Measurements from ENCODE around the gene MACF1.

MACF1 gene

DNA sequence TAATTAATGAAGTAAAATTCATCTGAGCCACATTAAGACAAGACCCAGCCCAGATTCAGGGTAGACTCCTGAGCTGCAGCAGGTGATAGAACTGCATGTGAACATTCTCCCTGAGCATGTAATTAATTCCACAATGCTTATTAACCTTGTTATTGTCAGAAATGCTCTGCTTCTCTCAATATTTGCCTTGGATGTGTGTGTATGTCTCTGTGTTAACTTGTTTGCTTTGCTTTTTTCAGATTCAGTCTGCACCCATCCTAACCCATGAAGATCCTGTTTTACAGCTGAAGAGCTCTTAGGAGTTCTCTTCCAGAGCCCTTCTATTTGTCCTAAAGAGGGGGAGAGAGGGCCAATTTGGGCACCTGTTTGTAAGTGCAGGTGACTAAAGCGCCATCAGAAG, 143.8 kb downstream of the MACF1 start:
- Histone ChIP-seq H3K27ac (no peak overlapping the region), H3K36me3 (replicated peaks) (peaks cover 79% of the 10 kb centered on the region)
- in situ Hi-C loops (cut with HindIII; ENCODE audit: low pct_ligation_motif_present, low sequenced_read_pairs), result no loop called here

DNA sequence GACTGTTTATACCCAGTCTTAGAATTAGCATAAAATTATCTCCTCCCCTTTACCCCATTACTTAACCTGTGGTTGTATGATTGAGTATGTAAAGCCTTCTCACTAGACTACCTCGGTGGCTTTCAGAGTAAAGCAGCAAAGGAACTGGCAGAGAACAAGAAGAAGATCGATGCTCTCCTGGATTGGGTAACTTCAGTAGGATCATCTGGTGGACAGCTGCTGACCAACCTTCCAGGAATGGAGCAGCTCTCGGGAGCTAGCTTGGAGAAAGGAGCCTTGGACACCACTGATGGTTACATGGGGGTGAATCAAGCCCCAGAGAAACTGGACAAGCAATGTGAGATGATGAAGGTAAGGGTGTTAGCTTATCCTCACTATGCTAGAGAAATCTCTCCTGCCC, 148.4 kb downstream of the MACF1 start:
- peaks cover 89% of the 10 kb centered on the region for H3K36me3 ChIP-seq (replicated peaks)

More for the DNA sequence above, 143.8 kb downstream of the MACF1 start:
- TF ChIP-seq, protein P1, sequence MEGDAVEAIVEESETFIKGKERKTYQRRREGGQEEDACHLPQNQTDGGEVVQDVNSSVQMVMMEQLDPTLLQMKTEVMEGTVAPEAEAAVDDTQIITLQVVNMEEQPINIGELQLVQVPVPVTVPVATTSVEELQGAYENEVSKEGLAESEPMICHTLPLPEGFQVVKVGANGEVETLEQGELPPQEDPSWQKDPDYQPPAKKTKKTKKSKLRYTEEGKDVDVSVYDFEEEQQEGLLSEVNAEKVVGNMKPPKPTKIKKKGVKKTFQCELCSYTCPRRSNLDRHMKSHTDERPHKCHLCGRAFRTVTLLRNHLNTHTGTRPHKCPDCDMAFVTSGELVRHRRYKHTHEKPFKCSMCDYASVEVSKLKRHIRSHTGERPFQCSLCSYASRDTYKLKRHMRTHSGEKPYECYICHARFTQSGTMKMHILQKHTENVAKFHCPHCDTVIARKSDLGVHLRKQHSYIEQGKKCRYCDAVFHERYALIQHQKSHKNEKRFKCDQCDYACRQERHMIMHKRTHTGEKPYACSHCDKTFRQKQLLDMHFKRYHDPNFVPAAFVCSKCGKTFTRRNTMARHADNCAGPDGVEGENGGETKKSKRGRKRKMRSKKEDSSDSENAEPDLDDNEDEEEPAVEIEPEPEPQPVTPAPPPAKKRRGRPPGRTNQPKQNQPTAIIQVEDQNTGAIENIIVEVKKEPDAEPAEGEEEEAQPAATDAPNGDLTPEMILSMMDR (IDR thresholded peaks at IDR 0.05; ENCODE audit: low read depth, low read length, missing control alignments), result no peak
- H3K4me3 ChIP-seq (ENCODE audit: low read depth, low read length), result no peak overlapping the region
- H3K27me3 ChIP-seq (replicated peaks), result no peaks in the 10 kb centered on the region
- DNase-seq, result no peak

DNA sequence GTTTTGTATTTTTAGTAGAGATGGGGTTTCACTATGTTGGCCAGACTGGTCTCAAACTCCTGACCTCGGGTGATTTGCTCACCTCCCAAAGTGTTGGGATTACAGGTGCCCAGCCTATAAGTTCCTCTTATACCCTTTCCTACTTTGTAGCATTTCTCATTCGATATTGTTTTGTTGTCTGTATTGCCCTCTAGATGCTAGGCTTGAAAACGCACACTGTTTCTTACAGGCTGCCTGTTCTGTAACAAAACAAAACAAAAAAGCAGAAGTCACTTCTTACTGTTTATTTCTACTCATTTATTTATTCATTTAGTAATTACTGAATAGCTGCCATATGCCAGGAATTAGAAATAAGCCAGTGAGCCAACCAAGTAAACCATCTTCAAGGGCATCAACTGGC, 150.1 kb downstream of the MACF1 start:
- Histone ChIP-seq H3K27ac (no peak overlapping the region), H3K36me3 (replicated peaks) (peaks cover 89% of the 10 kb centered on the region), H3K27me3 (replicated peaks) (no peaks in the 10 kb centered on the region), H3K4me3 (ENCODE audit: low read depth, low read length) (no peak overlapping the region)
- DNase-seq, result no peak
- in situ Hi-C loops (cut with HindIII; ENCODE audit: low pct_ligation_motif_present, low sequenced_read_pairs), result no loop called here
- TF ChIP-seq, protein P1 (IDR thresholded peaks at IDR 0.05; ENCODE audit: low read depth, low read length, missing control alignments), result no peak

More for the DNA sequence above, 148.4 kb downstream of the MACF1 start:
- in situ Hi-C loops (cut with HindIII; ENCODE audit: low pct_ligation_motif_present, low sequenced_read_pairs), result no loop called here
- Histone ChIP-seq H3K4me3 (ENCODE audit: low read depth, low read length) (no peak overlapping the region), H3K27me3 (replicated peaks) (no peaks in the 10 kb centered on the region), H3K27ac (no peak overlapping the region)
- no peak for DNase-seq
- TF ChIP-seq, protein P1 (IDR thresholded peaks at IDR 0.05; ENCODE audit: low read depth, low read length, missing control alignments), result no peak

DNA sequence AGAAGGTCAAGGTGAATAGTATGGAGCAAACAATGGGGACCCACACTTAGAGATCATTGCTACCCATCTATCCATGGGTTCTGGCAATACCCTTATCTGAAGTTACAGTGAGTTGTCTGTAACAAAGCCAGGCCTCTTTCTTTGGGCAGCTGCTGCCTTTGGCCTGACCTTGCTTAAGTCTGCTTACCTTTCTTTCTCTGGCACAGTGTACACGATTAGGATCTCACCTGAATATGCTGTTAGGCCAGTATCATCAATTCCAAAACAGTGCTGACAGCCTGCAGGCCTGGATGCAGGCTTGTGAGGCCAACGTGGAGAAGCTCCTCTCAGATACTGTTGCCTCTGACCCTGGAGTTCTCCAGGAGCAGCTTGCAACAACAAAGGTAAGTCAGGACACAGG, 154.0 kb downstream of the MACF1 start:
- Histone ChIP-seq H3K27me3 (replicated peaks) (no peaks in the 10 kb centered on the region), H3K27ac (no peak overlapping the region), H3K4me3 (ENCODE audit: low read depth, low read length) (no peak overlapping the region), H3K36me3 (replicated peaks) (peaks cover 83% of the 10 kb centered on the region)
- no peak for DNase-seq
- TF ChIP-seq, protein P1 (IDR thresholded peaks at IDR 0.05; ENCODE audit: low read depth, low read length, missing control alignments), result no peak
- in situ Hi-C loops (cut with HindIII; ENCODE audit: low pct_ligation_motif_present, low sequenced_read_pairs), result no loop called here

DNA sequence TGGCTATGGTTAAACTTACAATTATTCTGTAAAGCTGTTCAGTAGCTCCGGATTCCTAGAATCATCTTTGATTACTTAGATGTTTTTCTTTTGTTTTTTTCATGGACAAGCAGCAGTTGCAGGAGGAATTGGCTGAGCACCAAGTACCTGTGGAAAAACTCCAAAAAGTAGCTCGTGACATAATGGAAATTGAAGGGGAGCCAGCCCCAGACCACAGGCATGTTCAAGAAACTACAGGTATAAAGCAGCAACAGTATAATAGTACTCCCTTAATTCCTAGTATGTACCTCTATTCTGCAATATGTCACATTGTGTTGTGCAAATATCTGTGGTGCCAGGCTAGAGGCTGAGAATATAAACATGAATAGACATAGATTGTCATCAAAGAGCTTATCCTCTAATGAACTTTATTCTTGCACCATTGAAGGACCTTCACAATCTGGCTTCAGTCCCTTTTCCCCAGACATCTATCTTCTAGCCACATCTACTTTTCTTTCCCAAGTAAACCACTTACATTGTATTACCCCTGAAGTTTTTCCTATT, 154.6 kb downstream of the MACF1 start:
- in situ Hi-C loops (cut with HindIII; ENCODE audit: low pct_ligation_motif_present, low sequenced_read_pairs), result no loop called here
- Histone ChIP-seq H3K27ac (no peak overlapping the region), H3K36me3 (replicated peaks) (peaks cover 80% of the 10 kb centered on the region), H3K27me3 (replicated peaks) (no peaks in the 10 kb centered on the region), H3K4me3 (ENCODE audit: low read depth, low read length) (no peak overlapping the region)
- TF ChIP-seq, protein P1 (IDR thresholded peaks at IDR 0.05; ENCODE audit: low read depth, low read length, missing control alignments), result no peak
- DNase-seq, result no peak

DNA sequence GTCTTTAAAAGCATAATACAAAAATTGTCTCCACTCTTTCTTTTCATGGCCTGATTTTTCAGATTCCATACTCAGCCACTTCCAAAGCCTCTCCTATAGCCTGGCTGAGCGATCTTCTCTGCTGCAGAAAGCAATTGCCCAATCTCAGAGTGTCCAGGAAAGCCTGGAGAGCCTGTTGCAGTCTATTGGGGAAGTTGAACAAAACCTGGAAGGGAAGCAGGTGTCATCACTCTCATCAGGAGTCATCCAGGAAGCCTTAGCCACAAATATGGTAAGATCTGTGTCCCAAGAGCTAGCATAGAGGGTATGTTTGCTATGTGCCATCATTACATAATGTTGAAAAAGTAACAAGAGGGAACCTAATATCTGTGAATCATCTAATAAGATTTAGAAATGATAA, 156.2 kb downstream of the MACF1 start:
- H3K36me3 ChIP-seq (replicated peaks), result peaks cover 72% of the 10 kb centered on the region

More for the DNA sequence above, 156.2 kb downstream of the MACF1 start:
- Histone ChIP-seq H3K27ac (no peak overlapping the region), H3K27me3 (replicated peaks) (no peaks in the 10 kb centered on the region), H3K4me3 (ENCODE audit: low read depth, low read length) (no peak overlapping the region)
- DNase-seq, result no peak
- TF ChIP-seq, protein P1 (IDR thresholded peaks at IDR 0.05; ENCODE audit: low read depth, low read length, missing control alignments), result no peak
- in situ Hi-C loops (cut with HindIII; ENCODE audit: low pct_ligation_motif_present, low sequenced_read_pairs), result no loop called here
